ENCODE results near the gene VPS50.
"Not testable (repeated sequence)": the region's sequence is repeated elsewhere in the genome, so short reads cannot be mapped to it uniquely, and the experiment has no call there.

VPS50 gene

DNA sequence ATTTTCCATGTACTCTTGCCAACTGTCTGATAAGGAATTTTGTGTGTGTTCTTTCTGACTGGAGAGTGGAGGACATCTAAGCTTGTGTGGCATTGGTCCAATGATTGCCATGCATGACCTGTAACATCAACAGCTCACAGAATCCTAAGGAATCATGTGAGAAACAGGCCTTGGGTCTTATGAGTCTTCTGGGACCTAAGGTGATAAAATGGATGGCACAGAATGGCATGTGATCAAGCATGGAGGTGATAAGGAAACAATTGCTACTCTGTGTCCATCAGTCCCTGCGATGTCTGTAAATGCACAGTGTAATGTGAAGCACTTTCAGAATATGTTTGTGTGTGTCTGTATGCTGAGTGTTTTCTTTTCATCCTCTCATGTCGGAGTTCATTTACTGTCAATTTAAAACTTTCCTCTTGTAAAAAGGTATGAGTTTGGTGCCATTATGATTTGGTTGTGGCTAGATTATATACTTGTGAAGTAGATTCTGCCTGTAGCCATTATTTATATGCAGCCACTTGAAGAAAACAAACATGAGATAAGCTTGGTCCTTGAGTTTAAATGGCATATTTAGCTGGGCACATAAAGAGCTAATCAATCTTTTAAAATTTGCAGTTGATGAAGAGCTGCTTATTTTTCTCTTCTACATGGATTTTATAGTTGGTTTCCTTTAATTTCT is 127.5 kb downstream of the VPS50 start:
- no peak overlapping the region for H3K27ac ChIP-seq (ENCODE audit: low read depth, low read length)
- no peaks in the 10 kb centered on the region for H3K9me3 ChIP-seq (ENCODE audit: control insufficient read depth in 5 of 5, low read length in 5 of 5)
- H3K4me3 ChIP-seq (ENCODE audit: low read depth in 1 of 5, low read length in 5 of 5) = no peak overlapping the region

GRCh38 chr7:93361853-93362252 is 129.7 kb downstream of the VPS50 start:
- Histone ChIP-seq H3K9me3 (ENCODE audit: control insufficient read depth in 5 of 5, low read length in 5 of 5) (no peaks in the 10 kb centered on the region), H3K4me1 (ENCODE audit: control insufficient read depth in 5 of 5, insufficient read depth in 5 of 5, low read length in 5 of 5) (no peaks in the 10 kb centered on the region), H3K9ac (ENCODE audit: low read length in 5 of 5) (no peak overlapping the region), H3K27ac (ENCODE audit: low read depth, low read length) (no peak overlapping the region), H3K4me3 (ENCODE audit: low read depth in 1 of 5, low read length in 5 of 5) (no peak overlapping the region), H3K36me3 (ENCODE audit: control insufficient read depth in 5 of 5, insufficient read depth in 5 of 5, low read length in 5 of 5) (peaks cover 6 to 29% (median 20%) of the 10 kb centered on the region in 5 donors), H3K27me3 (ENCODE audit: control insufficient read depth in 5 of 5, insufficient read depth in 4 of 5, low read length in 5 of 5) (no peaks in the 10 kb centered on the region)

More for the DNA sequence above, 127.5 kb downstream of the VPS50 start:
- no peak overlapping the region for H3K9ac ChIP-seq (ENCODE audit: low read length in 5 of 5)
- H3K36me3 ChIP-seq (ENCODE audit: control insufficient read depth in 5 of 5, insufficient read depth in 5 of 5, low read length in 5 of 5) = peaks cover 12 to 48% (median 28%) of the 10 kb centered on the region in 5 donors
- H3K4me1 ChIP-seq (ENCODE audit: control insufficient read depth in 5 of 5, insufficient read depth in 5 of 5, low read length in 5 of 5) = no peaks in the 10 kb centered on the region
- no peaks in the 10 kb centered on the region for H3K27me3 ChIP-seq (ENCODE audit: control insufficient read depth in 5 of 5, insufficient read depth in 4 of 5, low read length in 5 of 5)

- no peak overlapping the region for H3K9ac ChIP-seq (ENCODE audit: low read length in 5 of 5)
- peaks cover 0 to 3% (median 0%) of the 10 kb centered on the region in 5 donors for H3K36me3 ChIP-seq (ENCODE audit: control insufficient read depth in 5 of 5, insufficient read depth in 5 of 5, low read length in 5 of 5)
- H3K4me3 ChIP-seq (ENCODE audit: low read depth in 1 of 5, low read length in 5 of 5) = no peak overlapping the region
- no peak overlapping the region for H3K27ac ChIP-seq (ENCODE audit: low read depth, low read length)
- H3K4me1 ChIP-seq (ENCODE audit: control insufficient read depth in 5 of 5, insufficient read depth in 5 of 5, low read length in 5 of 5) = no peaks in the 10 kb centered on the region
- no peaks in the 10 kb centered on the region for H3K9me3 ChIP-seq (ENCODE audit: control insufficient read depth in 5 of 5, low read length in 5 of 5)
- H3K27me3 ChIP-seq (ENCODE audit: control insufficient read depth in 5 of 5, insufficient read depth in 4 of 5, low read length in 5 of 5) = no peaks in the 10 kb centered on the region
These were observed 132.6 kb downstream of the VPS50 start for GRCh38 chr7:93364806-93365205.

GRCh38 chr7:93365341-93365740 is 133.2 kb downstream of the VPS50 start:
- no peak overlapping the region for H3K4me3 ChIP-seq (ENCODE audit: low read depth in 1 of 5, low read length in 5 of 5)
- H3K4me1 ChIP-seq (ENCODE audit: control insufficient read depth in 5 of 5, insufficient read depth in 5 of 5, low read length in 5 of 5) = no peaks in the 10 kb centered on the region
- no peak overlapping the region for H3K27ac ChIP-seq (ENCODE audit: low read depth, low read length)
- H3K9me3 ChIP-seq (ENCODE audit: control insufficient read depth in 5 of 5, low read length in 5 of 5) = no peaks in the 10 kb centered on the region
- H3K36me3 ChIP-seq (ENCODE audit: control insufficient read depth in 5 of 5, insufficient read depth in 5 of 5, low read length in 5 of 5) = no peaks in the 10 kb centered on the region
- H3K9ac ChIP-seq (ENCODE audit: low read length in 5 of 5) = no peak overlapping the region
- no peaks in the 10 kb centered on the region for H3K27me3 ChIP-seq (ENCODE audit: control insufficient read depth in 5 of 5, insufficient read depth in 4 of 5, low read length in 5 of 5)

- H3K4me1 ChIP-seq (ENCODE audit: control insufficient read depth in 5 of 5, insufficient read depth in 5 of 5, low read length in 5 of 5) = no peaks in the 10 kb centered on the region
- H3K9ac ChIP-seq (ENCODE audit: low read length in 5 of 5) = no peak overlapping the region
- no peaks in the 10 kb centered on the region for H3K36me3 ChIP-seq (ENCODE audit: control insufficient read depth in 5 of 5, insufficient read depth in 5 of 5, low read length in 5 of 5)
- H3K4me3 ChIP-seq (ENCODE audit: low read depth in 1 of 5, low read length in 5 of 5) = no peak overlapping the region
- no peaks in the 10 kb centered on the region for H3K27me3 ChIP-seq (ENCODE audit: control insufficient read depth in 5 of 5, insufficient read depth in 4 of 5, low read length in 5 of 5)
- no peaks in the 10 kb centered on the region for H3K9me3 ChIP-seq (ENCODE audit: control insufficient read depth in 5 of 5, low read length in 5 of 5)
- H3K27ac ChIP-seq (ENCODE audit: low read depth, low read length) = no peak overlapping the region
These were observed 134.7 kb downstream of the VPS50 start for GRCh38 chr7:93366816-93367215.

- H3K9me3 ChIP-seq (ENCODE audit: control insufficient read depth in 5 of 5, low read length in 5 of 5) = no peaks in the 10 kb centered on the region
- no peak overlapping the region for H3K4me3 ChIP-seq (ENCODE audit: low read depth in 1 of 5, low read length in 5 of 5)
- no peak overlapping the region for H3K27ac ChIP-seq (ENCODE audit: low read depth, low read length)
- H3K9ac ChIP-seq (ENCODE audit: low read length in 5 of 5) = no peak overlapping the region
- H3K36me3 ChIP-seq (ENCODE audit: control insufficient read depth in 5 of 5, insufficient read depth in 5 of 5, low read length in 5 of 5) = no peaks in the 10 kb centered on the region
- H3K4me1 ChIP-seq (ENCODE audit: control insufficient read depth in 5 of 5, insufficient read depth in 5 of 5, low read length in 5 of 5) = no peaks in the 10 kb centered on the region
- no peaks in the 10 kb centered on the region for H3K27me3 ChIP-seq (ENCODE audit: control insufficient read depth in 5 of 5, insufficient read depth in 4 of 5, low read length in 5 of 5)
These were observed 135.1 kb downstream of the VPS50 start for GRCh38 chr7:93367254-93367653.

DNA sequence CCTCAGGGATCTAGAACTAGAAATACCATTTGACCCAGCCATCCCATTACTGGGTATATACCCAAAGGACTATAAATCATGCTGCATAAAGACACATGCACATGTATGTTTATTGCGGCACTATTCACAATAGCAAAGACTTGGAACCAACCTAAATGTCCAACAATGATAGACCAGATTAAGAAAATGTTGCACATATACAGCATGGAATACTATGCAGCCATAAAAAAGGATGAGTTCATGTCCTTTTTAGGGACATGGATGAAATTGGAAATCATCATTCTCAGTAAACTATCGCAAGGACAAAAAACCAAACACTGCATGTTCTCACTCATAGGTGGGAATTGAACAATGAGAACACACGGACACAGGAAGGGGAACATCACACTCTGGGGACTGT is 138.8 kb downstream of the VPS50 start:
- H3K36me3 ChIP-seq (ENCODE audit: control insufficient read depth in 5 of 5, insufficient read depth in 5 of 5, low read length in 5 of 5); H3K4me3 ChIP-seq (ENCODE audit: low read depth in 1 of 5, low read length in 5 of 5); H3K27ac ChIP-seq (ENCODE audit: low read depth, low read length); H3K27me3 ChIP-seq (ENCODE audit: control insufficient read depth in 5 of 5, insufficient read depth in 4 of 5, low read length in 5 of 5); H3K9ac ChIP-seq (ENCODE audit: low read length in 5 of 5); H3K9me3 ChIP-seq (ENCODE audit: control insufficient read depth in 5 of 5, low read length in 5 of 5); H3K4me1 ChIP-seq (ENCODE audit: control insufficient read depth in 5 of 5, insufficient read depth in 5 of 5, low read length in 5 of 5): not testable (repeated sequence)

- Histone ChIP-seq H3K4me1 (ENCODE audit: control insufficient read depth in 5 of 5, insufficient read depth in 5 of 5, low read length in 5 of 5) (no peaks in the 10 kb centered on the region), H3K9ac (ENCODE audit: low read length in 5 of 5) (no peak overlapping the region)
These were observed 141.4 kb downstream of the VPS50 start for GRCh38 chr7:93373537-93373936.

DNA sequence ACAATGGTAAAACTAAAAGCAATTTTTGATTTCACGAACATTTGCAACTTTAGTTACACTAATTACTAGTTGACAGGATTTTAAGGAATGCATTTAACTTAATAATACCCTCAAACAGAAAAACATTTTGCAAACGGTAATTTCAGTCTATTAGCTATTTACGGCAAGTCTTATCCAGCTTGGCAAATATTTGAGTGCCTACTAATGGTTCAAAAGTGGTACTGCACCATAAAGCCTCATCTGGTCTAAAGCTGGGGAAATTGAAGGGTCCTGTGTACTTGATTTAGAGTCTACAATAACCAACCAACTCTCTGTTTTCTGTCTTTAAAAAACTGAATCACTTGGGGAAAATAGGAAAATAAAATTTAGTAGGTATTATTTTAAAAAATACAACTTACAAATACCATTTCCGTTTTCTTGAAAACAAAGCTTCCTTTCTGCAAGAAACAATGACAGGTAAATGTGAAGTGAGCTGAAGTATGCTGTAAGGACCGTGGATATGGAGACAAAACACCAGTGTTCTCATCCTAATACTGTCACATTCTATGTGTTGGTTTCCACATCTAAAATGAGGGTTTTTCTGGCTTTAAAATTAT is 142.3 kb downstream of the VPS50 start:
- Histone ChIP-seq H3K27me3 (ENCODE audit: control insufficient read depth in 5 of 5, insufficient read depth in 4 of 5, low read length in 5 of 5) (no peaks in the 10 kb centered on the region), H3K4me3 (ENCODE audit: low read depth in 1 of 5, low read length in 5 of 5) (no peak overlapping the region), H3K9me3 (ENCODE audit: control insufficient read depth in 5 of 5, low read length in 5 of 5) (no peaks in the 10 kb centered on the region), H3K27ac (ENCODE audit: low read depth, low read length) (no peak overlapping the region), H3K9ac (ENCODE audit: low read length in 5 of 5) (no peak overlapping the region), H3K4me1 (ENCODE audit: control insufficient read depth in 5 of 5, insufficient read depth in 5 of 5, low read length in 5 of 5) (no peaks in the 10 kb centered on the region), H3K36me3 (ENCODE audit: control insufficient read depth in 5 of 5, insufficient read depth in 5 of 5, low read length in 5 of 5) (no peaks in the 10 kb centered on the region)

More at GRCh38 chr7:93373537-93373936, 141.4 kb downstream of the VPS50 start:
- H3K27me3 ChIP-seq (ENCODE audit: control insufficient read depth in 5 of 5, insufficient read depth in 4 of 5, low read length in 5 of 5) = no peaks in the 10 kb centered on the region
- no peaks in the 10 kb centered on the region for H3K9me3 ChIP-seq (ENCODE audit: control insufficient read depth in 5 of 5, low read length in 5 of 5)
- H3K27ac ChIP-seq (ENCODE audit: low read depth, low read length) = no peak overlapping the region
- no peak overlapping the region for H3K4me3 ChIP-seq (ENCODE audit: low read depth in 1 of 5, low read length in 5 of 5)
- H3K36me3 ChIP-seq (ENCODE audit: control insufficient read depth in 5 of 5, insufficient read depth in 5 of 5, low read length in 5 of 5) = no peaks in the 10 kb centered on the region

DNA sequence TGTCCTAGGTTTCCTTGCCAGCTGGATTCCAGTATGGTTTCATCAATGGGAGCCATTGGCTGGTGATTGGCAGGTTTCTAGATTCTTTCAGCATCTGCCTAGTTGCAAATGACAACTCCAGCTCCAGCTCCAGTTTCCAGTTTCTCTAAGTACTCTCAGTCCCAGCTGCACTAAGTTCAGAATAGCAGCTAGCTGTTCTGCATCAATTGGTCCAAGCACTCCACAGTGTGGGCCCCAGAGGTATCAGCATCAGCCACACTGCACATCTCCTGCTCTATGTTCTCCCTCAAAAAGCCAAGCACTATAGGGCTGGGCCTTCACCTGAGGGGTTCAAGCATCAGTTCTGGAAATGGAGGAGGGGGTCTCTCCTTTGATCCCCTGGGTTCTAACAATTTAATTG is 143.4 kb downstream of the VPS50 start:
- H3K4me3 ChIP-seq (ENCODE audit: low read depth in 1 of 5, low read length in 5 of 5) = no peak overlapping the region
- H3K4me1 ChIP-seq (ENCODE audit: control insufficient read depth in 5 of 5, insufficient read depth in 5 of 5, low read length in 5 of 5) = no peaks in the 10 kb centered on the region
- no peaks in the 10 kb centered on the region for H3K27me3 ChIP-seq (ENCODE audit: control insufficient read depth in 5 of 5, insufficient read depth in 4 of 5, low read length in 5 of 5)
- H3K27ac ChIP-seq (ENCODE audit: low read depth, low read length) = no peak overlapping the region
- H3K9ac ChIP-seq (ENCODE audit: low read length in 5 of 5) = no peak overlapping the region
- no peaks in the 10 kb centered on the region for H3K9me3 ChIP-seq (ENCODE audit: control insufficient read depth in 5 of 5, low read length in 5 of 5)
- H3K36me3 ChIP-seq (ENCODE audit: control insufficient read depth in 5 of 5, insufficient read depth in 5 of 5, low read length in 5 of 5) = no peaks in the 10 kb centered on the region

Data from subcutaneous abdominal adipose tissue (tissue), 5 donors.